ENCODE results near the gene FBXO41.

Gene FBXO41, protein sequence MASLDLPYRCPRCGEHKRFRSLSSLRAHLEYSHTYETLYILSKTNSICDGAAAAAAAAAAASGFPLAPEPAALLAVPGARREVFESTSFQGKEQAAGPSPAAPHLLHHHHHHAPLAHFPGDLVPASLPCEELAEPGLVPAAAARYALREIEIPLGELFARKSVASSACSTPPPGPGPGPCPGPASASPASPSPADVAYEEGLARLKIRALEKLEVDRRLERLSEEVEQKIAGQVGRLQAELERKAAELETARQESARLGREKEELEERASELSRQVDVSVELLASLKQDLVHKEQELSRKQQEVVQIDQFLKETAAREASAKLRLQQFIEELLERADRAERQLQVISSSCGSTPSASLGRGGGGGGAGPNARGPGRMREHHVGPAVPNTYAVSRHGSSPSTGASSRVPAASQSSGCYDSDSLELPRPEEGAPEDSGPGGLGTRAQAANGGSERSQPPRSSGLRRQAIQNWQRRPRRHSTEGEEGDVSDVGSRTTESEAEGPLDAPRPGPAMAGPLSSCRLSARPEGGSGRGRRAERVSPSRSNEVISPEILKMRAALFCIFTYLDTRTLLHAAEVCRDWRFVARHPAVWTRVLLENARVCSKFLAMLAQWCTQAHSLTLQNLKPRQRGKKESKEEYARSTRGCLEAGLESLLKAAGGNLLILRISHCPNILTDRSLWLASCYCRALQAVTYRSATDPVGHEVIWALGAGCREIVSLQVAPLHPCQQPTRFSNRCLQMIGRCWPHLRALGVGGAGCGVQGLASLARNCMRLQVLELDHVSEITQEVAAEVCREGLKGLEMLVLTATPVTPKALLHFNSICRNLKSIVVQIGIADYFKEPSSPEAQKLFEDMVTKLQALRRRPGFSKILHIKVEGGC

DNA sequence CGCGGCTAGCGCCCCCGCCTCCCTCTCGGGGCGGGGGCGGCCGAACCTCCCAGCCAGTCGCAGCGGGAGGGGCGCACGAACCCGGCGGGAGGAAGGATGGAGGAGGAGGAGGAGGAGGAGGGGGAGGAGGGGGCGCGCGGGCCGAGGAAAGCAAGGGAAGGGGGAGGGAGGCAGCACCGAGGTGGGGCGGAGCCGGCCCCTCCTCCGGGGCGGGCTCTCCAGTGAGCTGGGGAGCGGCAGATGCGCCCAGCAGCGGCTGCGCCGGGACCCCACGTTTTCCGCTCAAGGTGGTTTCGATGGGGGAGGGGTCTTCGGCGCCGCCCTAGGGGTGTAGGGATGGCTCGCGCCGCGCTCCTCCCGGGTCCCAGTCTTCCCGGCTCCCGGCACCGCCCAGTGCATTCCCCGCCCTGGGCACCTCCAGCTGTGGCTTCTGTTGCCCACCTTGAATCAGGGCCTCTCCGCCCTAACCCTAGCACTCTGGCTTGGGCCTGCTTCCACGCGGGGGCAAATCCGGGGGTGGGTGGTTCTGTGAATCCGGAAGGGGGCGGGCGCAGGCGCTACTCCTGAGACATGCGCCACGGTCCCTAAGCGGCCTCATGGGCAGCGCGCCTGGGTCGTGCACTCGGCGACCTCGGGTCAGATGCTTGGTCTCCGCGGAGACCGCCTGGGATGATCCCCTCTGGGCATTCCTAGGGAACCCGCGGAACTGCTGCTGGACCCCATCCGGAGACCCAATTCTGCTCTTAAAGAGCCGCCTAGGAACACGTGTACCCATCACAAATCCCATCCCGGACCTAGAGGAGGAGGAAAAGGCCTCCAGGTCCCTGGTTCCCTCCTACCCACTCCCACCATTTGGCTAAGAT is at the start of gene FBXO41:
Gene FBXO41, minus strand, starts transcription at position 183 of the 863 bp plus-strand sequence. CDS start 14,848 bp downstream, outside the sequence.
- DNase-seq (ENCODE audit: low read depth in 2 of 2) = peak; percentile 65 to 75

DNA sequence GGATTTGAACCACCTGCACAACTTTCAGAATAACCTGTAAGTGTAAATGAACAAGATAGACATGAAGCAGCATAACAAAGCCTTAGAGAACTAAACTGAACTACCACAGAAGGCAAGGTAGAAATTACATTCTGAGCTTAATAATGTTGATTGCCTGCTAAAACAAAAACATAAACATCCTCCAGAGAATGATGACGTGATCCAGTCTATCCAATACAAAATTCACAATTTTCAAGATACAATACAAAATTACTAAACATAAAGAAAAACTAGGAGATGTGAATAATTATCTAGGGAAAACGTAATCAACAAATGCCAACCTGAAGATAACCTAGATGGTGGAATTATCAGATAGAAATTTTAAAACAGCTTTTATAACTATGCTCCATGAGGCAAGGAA is 49.8 kb upstream of the FBXO41 start:
- DNase-seq (ENCODE audit: low read depth in 2 of 2) = no peak

DNA sequence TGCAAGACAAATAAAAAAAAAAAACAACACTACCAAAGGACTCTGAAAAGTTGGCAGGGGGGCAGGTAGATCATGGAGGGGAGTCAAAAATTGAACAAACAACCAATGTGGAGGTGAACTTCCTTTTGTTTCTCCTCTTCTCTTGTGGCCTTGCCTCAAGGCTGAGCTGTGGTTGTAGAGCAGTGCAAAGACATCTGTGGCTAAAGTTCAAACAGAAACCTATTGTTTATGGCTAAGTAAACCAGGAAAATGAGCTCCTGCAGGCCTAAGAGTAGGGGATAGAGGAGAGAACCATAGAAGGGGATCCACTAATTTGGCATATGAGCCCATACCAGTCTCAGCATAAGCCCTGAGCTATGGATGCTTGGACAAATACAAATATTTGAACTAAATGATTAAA is 49.3 kb upstream of the FBXO41 start:
- DNase-seq (ENCODE audit: low read depth in 2 of 2) = no peak

DNA sequence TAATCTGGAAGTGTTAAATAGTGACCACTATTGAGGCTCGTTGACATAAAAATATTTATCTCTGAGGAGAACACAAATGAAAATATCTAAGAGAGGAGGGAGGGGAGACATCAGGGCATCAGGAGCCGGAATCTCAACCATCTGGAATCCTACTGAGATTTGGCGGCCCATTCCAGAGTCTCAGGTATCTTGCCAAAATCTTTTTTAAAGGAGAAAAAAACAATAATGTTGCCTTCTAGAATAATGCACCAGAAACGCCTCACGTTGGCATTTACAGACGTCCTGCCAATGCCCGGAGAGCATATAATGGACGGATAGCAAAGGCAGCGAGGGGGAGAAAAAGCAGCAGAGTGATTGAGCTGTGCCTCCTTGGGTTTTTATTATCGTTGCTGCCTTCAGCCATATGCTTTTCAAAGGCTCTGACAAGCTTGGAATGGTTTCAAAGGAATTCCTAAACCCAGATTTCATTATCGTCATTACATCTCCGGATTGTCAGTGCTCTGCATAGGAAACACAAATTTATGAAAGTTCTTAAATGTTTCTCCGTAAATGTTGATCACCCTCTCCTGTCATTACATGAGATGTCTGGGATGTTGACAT is 39.9 kb upstream of the FBXO41 start:
- DNase-seq (ENCODE audit: low read depth in 2 of 2) = no peak

DNA sequence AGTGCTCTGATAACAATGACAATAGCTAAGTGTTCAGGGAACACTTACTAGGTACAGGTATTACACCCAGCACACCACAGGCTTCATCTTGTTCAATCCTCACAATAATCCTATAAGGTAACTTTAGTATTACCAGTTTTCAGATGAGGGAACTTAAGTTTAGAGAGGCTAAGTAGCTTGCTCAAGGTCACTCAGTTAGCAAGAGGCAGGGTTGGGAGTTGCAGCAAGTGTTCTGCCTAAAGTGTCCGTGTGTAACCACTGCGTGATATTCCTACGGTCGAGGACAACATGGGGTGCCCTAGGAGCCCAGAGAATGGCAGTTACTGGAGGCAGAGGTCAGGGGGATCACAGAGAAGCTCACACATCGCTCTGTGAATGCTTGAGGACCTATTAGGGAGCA is 39.3 kb upstream of the FBXO41 start:
- DNase-seq (ENCODE audit: low read depth in 2 of 2) = no peak

DNA sequence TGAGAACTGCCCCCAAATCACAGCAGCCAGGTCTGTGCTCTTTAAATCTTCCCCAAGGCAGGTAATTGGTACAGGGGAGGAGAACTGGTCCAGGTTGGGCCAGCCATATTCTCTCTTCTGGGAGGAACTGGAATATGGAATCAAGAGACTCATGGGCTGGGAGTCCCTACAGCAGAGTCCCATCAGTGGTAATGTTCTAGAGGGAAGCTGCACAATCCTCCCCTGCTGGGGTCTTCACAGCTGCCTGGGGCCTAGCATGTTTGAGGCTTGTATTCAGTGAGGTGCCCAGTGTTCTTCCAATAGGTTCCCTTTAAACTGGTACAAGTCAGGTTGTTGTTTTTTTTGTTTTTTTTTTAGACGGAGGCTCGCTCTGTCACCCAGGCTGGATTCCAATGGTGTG is 30.2 kb upstream of the FBXO41 start:
- no peak for DNase-seq (ENCODE audit: low read depth in 2 of 2)

DNA sequence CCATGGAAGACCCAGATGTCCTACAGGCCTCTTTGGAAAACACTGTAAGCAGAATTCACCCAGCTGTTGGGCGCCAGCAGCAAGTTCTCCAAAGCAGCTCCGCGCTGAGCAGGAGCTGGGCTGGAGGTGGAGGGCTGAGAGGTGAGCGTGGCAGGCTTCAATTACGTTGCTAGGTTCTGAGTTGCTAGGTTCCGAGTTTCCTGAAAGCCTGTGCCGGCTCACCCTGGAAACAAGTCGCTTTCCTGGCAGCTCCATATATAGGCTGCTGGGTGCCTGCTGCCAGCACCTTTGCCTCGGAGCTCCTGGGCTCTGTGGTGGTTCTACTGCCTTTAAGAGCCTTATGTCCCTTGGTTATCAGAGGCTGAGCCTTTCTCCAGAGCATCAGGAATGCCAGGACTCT is 23.4 kb upstream of the FBXO41 start:
- DNase-seq (ENCODE audit: low read depth in 2 of 2) = no peak

DNA sequence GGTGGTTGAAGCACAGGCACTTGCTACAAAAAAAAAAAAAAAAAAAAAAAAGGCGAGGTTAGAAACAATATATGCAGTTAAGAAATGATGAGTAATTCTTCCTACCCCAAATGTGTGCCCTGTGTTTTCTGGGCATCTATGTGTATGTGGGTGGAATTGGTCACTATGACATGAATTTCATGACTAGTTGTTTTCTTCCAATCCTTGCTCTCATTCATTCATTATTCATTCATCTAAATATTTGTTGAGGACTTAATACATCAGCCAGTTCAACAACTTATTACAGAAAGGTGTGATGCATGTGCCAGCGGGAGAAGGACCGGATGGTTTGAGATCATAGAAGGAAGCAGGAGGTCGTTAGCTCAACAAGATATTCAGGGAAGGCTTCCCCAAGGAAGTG is 17.4 kb upstream of the FBXO41 start:
- DNase-seq (ENCODE audit: low read depth in 2 of 2) = no peak

DNA sequence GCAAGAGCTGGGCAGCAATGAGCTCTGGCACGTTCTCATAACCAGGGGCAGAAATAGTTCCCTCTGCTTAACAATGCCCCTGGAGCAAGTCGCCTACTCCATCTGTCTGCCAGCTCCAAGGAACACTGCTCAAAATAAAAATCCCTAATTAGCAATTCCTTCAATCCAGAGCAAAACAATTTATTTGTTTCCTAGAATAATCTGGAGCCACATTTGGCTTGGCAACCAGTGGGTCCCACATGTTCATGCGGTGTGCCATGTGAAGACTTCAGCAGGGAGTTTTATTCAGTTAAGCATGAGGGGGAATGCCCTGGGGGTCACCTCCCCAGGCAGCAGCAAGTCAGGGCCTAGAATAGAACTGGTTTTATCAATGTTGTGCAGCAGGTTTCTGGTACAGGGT is 16.6 kb upstream of the FBXO41 start:
- no peak for DNase-seq (ENCODE audit: low read depth in 2 of 2)

DNA sequence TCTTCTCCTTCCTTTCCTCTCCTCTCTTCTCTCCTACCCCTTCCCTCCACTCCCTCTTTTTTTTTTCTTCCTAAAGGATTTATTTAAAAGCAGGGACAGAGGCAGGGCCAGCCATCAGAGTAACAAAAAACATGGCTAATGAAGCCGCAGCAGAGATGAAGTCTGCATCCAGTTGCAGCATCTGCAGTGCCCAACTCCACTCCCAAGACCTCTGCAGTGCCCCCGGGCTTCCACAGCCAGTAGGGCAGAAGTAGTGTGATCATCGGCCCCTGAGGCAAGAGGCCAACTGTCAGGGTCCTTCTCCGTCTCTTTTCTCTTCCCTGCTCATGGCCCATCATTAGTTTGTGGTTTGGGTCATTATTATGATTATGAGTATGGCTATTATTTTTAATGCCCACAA is 13.3 kb upstream of the FBXO41 start:
- no peak for DNase-seq (ENCODE audit: low read depth in 2 of 2)

DNA sequence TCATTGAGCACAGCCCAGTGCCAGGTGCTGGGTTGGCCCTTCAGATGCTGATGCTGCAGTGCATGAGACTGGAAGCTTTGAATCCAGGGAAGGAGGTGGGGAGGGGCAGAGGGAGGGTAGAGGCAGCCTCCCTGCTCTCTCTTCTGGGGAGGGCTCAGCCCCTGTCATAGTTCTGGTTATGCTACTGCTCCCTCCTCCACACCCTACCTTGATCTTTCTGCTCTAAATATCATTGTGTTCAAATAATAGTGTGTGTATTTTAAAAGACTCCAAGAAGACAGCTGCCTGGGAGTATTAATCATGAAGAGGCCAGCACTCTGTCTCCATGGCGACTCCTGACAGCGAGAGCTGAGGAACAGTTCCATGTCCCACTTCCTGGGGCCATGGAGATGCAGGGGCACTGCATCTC is 12.9 kb upstream of the FBXO41 start:
- no peak for DNase-seq (ENCODE audit: low read depth in 2 of 2)

DNA sequence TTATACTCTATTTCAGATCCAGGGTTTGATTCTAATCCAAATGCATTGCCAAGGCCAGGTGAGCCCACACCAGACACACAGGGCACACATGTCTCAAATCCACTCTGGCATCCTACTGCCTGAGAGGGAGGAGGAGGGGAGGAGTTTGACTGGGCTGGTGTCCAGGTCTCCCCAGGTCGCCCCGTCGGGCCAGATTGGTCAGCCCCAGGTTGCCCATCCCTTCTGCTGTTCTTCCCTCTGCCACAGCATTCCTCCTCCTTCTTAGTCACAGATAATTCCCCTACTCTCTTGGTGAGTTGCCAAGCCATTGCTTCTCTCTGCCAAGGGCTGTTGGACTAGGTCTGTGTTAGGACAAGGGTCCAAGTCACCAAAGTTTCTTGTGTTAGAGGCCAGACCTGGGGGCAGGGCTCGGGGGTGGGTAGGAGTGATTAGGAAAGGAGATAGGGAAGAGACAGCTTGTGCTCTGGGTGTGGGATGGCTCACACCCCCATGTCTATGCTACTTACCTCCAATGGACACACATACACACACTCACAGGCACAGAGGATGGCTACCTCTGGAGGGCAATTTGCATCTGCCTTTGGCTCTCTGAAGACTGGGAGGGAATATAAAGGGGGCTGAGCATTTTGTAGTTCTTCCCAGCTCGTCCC is 11.6 kb upstream of the FBXO41 start:
- no peak for DNase-seq (ENCODE audit: low read depth in 2 of 2)

DNA sequence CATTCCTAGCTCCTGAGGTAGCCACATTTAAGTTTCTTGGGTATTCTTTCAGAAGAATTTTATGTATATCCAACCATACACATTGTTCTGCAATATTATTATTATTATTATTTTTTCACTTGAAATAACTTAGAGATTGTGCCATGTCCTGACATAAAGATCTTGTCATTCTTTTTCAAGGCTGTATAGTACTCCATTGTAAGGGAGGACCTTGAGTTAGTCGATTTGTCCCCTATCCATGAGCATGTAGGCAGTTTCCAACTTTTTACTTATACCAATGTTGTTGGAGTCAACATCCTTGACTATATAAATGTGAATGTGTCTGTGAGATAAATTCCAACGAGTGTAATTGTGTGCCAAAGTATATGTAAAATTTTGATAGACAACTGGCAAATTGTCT is 10.0 kb upstream of the FBXO41 start:
- DNase-seq (ENCODE audit: low read depth in 2 of 2) = no peak

DNA sequence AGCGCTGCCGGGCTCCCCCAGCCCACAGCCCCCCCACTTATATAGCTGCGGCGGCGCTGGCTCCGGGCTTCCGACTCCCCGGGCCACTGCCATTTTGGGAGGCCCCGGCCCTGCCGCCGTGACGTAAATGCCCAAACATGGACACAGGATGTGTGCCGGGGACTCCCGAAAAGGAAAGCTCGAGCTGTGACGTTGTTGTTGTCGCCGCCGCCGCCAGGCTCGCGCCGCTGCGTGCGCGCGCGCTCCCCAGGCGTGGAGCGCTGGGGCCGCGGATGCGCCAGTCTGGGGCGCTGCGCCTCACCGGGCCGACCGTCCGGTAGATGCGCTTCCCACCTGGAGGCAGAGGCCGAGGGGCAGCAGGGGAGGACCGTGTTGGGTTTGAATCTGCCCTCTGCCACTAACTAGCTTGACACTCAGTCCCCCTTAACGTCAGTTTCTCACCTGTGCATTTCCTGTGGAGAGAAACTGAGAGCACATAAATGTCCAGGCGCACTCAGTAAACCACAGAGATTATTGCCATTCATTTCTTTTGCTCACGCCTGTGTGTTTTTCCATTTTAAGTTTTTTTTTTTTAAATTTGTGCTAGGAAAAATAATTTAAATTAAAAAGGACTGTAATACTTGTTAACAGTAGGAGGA is 9.4 kb upstream of the FBXO41 start, which contains the start of gene EGR4:
Gene EGR4, minus strand, starts transcription at position 15 of the 638 bp plus-strand sequence. CDS start 231 bp downstream, outside the sequence.
- peak; percentile 73 to 87 for DNase-seq (ENCODE audit: low read depth in 2 of 2)

DNA sequence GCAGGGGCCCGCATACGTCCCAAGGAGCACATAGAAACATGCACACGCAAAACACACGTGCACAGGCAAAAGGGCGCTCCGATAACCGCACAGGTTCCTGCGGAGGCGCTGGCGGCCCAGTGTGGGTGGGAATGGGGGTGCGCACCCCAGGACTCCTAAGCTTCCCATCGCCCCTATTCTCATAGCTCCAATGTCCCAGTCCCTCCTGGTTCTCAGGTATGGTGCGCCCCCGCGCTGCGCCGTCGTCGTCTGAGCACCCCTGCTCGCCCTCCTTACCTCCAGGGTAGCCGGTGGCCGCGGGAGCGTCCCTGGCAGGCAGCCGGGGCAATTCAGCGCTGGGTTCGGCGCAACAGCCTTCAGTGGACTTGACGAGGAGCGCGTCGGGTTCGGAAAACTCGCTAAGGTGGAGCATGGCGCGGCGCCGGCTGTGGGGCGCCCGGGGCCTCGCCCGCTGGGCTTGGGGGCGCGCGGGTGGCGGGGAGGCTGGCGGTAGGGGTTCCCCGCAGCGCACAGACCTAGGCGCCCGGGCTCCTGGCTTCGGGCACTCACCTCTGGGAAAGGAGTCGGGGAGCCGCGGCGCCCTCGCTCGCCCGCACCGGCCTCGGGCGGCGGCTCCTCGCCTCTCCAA is 8.7 kb upstream of the FBXO41 start:
- DNase-seq (ENCODE audit: low read depth in 2 of 2) = no peak

DNA sequence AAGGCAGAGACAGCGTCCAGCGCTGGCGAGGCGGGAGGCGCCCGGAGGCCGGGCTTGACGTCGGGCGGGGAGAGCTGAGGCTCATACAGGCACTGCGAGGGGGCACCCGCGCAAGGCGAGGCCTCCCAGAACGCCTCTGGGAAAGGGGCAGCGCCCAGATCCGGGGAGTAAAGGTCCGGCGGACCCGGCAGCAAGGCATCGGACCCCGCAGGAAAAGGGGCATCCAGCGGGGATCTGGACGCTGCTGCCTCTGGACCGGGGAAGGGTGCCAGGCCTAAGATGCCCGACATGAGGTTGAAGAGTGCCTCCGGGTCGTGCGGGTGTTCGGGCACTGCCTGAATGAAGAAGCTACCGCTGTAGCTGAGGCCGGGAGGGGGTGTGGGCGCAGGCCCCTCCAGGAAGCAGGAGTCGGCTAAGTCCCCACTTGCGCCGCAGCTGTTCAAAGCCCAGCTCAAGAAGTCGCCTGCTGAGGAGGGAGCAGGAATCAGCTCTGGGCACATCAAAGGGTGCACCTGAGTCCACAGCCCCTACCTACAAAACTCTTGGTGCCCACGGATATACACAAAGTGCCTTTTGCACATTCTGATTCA is 8.1 kb upstream of the FBXO41 start:
- no peak for DNase-seq (ENCODE audit: low read depth in 2 of 2)

DNA sequence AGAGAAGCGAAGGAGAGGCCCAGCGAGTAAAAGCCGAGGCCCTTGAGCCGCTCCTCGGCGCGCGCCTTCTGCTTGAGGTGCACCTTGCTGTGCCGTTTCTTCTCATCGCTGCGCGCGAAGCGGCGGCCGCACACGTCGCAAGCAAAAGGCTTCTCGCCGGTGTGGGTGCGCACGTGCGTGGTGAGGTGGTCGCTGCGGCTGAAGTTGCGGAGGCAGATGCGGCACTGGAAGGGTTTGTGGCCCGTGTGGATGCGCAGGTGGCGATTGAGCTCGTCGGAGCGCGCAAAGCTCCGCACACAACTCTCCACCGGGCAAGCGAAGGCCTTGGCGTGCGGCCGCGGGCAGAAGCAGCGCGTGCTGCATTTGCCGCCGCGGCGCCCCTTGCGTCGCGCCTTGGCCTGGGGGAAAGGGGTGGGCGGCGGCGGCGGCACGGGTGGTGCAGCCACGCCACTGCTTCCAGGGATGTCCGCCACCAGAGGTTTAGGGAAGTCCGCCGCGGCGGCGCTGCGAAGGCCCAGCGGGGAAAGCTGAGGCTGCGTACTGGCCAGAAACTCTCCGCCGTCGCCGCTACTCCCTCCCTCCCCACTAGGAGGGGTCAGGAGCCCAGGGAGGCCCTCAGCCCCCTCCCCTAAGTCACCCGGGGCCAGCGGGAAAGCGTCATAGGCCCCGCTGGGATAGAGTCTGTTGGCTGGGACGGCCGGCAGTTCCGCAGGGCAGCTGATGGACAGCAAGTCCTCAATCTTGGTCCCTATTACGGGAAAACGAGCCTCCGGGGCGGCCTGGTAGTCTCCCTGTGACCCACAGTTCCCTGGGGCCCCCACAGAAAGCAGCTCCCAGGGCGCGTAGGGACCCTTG is 7.4 kb upstream of the FBXO41 start:
- DNase-seq (ENCODE audit: low read depth in 2 of 2) = no peak

DNA sequence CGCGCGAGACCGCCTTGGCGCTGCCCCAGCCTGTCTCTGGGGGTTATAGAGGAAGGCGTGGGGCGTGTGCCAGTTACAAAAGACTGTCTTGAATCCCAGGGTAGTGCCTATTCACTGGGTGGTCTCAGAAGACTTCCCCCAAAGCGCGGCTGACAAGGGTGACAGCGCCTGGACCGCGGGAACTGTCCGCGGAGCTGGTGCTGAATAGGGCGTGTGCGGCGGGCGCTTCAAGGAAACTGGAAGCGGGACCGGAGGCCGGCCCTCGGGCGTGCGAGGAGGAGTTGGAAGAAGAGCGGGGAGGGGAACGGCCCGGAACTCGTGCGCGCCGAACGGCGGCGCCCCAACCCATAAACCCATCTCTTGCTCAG is 6.8 kb upstream of the FBXO41 start:
- DNase-seq (ENCODE audit: low read depth in 2 of 2) = no peak

All from activated CD8-positive, alpha-beta memory T cell treated with anti-CD3 and anti-CD28 coated beads for 4 hours (primary cell).